OCI-LY1 (cell line): ENCODE data around the gene ADARB2.

Experiments used
- H2AFZ ChIP-seq: fragments of 200-600 bp; sonication (generic), shearing (Covaris generic); 2 replicates; pipeline ENCODE4 v1.6.0; 2014; ENCODE audit warnings: antibody characterized with exemption, mild to moderate bottlenecking, low read length
- H3F3A ChIP-seq: fragments of 200-600 bp; sonication (generic), shearing (Covaris generic); 2 replicates; pipeline ENCODE4 v1.6.0; 2014; ENCODE audit warnings: mild to moderate bottlenecking, antibody characterized with exemption, low read length, moderate library complexity; ENCODE audit not compliant: insufficient read depth
- H3K27ac ChIP-seq: fragments of 200-600 bp; sonication (generic); 2 replicates; pipeline ENCODE4 v1.5.1; 2014; ENCODE audit warnings: low read length, mixed run types, mild to moderate bottlenecking, low read depth; ENCODE audit not compliant: poor library complexity, severe bottlenecking
- H3K27me3 ChIP-seq: fragments of 200-600 bp; sonication (generic); 2 replicates; pipeline ENCODE4 v1.6.0; 2014; ENCODE audit warnings: antibody characterized with exemption, mild to moderate bottlenecking, low read length, moderate library complexity; ENCODE audit not compliant: insufficient read depth
- H3K36me3 ChIP-seq: fragments of 200-600 bp; sonication (generic); 2 replicates; pipeline ENCODE4 v1.6.1; 2014; ENCODE audit warnings: mild to moderate bottlenecking, antibody characterized with exemption, low read length, moderate library complexity, mixed read lengths; ENCODE audit not compliant: insufficient read depth
- H3K4me1 ChIP-seq: fragments of 200-600 bp; sonication (generic); 2 replicates; pipeline ENCODE4 v1.5.1; 2014; ENCODE audit warnings: mild to moderate bottlenecking, low read length, moderate library complexity; ENCODE audit not compliant: insufficient read depth, severe bottlenecking
- H3K4me2 ChIP-seq: fragments of 200-600 bp; sonication (generic), shearing (Covaris generic); 2 replicates; pipeline ENCODE4 v1.6.1; 2014; ENCODE audit warnings: low read length
- H3K4me3 ChIP-seq: fragments of 200-600 bp; sonication (generic); 2 replicates; pipeline ENCODE4 v1.5.1; 2014; ENCODE audit warnings: low read length, low read depth, mild to moderate bottlenecking, mixed read lengths; ENCODE audit not compliant: poor library complexity, severe bottlenecking
- H3K79me2 ChIP-seq: fragments of 200-600 bp; shearing (Covaris generic); 2 replicates; pipeline ENCODE4 v1.6.1; 2016; ENCODE audit warnings: mixed run types, low read length, mixed read lengths; ENCODE audit not compliant: insufficient read depth
- H3K9ac ChIP-seq: fragments of 200-600 bp; sonication (generic), shearing (Covaris generic); 2 replicates; pipeline ENCODE4 v1.6.1; 2014; ENCODE audit warnings: mild to moderate bottlenecking, low read length, mixed read lengths
- H3K9me2 ChIP-seq: fragments of 200-600 bp; sonication (generic), shearing (Covaris generic); 2 replicates; pipeline ENCODE4 v1.6.1; 2014; ENCODE audit warnings: low read depth, mild to moderate bottlenecking, low read length, mixed read lengths
- H3K9me3 ChIP-seq: fragments of 200-600 bp; shearing (Covaris generic); 2 replicates; pipeline ENCODE4 v1.6.1; 2014; ENCODE audit warnings: low read length, mixed read lengths
- H4K20me1 ChIP-seq: fragments of 200-600 bp; sonication (generic), shearing (Covaris generic); 2 replicates; pipeline ENCODE4 v1.6.0; 2016; ENCODE audit warnings: mild to moderate bottlenecking, low read length; ENCODE audit not compliant: insufficient read depth
- CTCF ChIP-seq: fragments of 200-600 bp; sonication (generic), shearing (Covaris generic); IDR thresholded peaks from 2 replicates; pipeline ENCODE4 v1.5.1; 2017; ENCODE audit warnings: mild to moderate bottlenecking, antibody characterized with exemption, low read length, moderate library complexity, mixed read lengths
- EZH2 ChIP-seq: fragments of 200-600 bp; sonication (generic), shearing (Covaris generic); IDR thresholded peaks from 2 replicates; pipeline ENCODE4 v1.8.0; 2017; ENCODE audit warnings: borderline replicate concordance, mixed run types, mild to moderate bottlenecking, antibody characterized with exemption, low read length, moderate library complexity, mixed read lengths

The ADARB2 gene

GRCh38 chr10:1293636-1294435 lies 443.5 kb downstream of the ADARB2 start:
- Histone ChIP-seq H3K9me2 (no peaks in the 10 kb centered on the region), H3K27me3 (peaks cover 7% of the 10 kb centered on the region; the same call in 1 of the 2 replicates), H3K4me3 (no peak overlapping the region), H3K27ac (no peak overlapping the region), H4K20me1 (no peaks in the 10 kb centered on the region), H3K9ac (no peak overlapping the region), H3K79me2 (no peaks in the 10 kb centered on the region), H3F3A (no peaks in the 10 kb centered on the region), H3K4me1 (no peaks in the 10 kb centered on the region), H3K9me3 (no peaks in the 10 kb centered on the region), H3K36me3 (no peaks in the 10 kb centered on the region), H3K4me2 (no peak overlapping the region), H2AFZ (no peak overlapping the region)
- no peak for TF ChIP-seq CTCF

- Histone ChIP-seq H3K4me1 (no peaks in the 10 kb centered on the region), H3K9me2 (no peaks in the 10 kb centered on the region), H3K9me3 (no peaks in the 10 kb centered on the region), H3K27ac (no peak overlapping the region), H3F3A (no peaks in the 10 kb centered on the region), H3K27me3 (peaks cover 7% of the 10 kb centered on the region; the same call in 1 of the 2 replicates), H3K9ac (no peak overlapping the region), H4K20me1 (no peaks in the 10 kb centered on the region), H3K36me3 (no peaks in the 10 kb centered on the region), H3K4me3 (no peak overlapping the region), H3K79me2 (no peaks in the 10 kb centered on the region), H2AFZ (no peak overlapping the region), H3K4me2 (no peak overlapping the region)
- TF ChIP-seq CTCF = no peak
- TF ChIP-seq EZH2 = no peak
Measured at GRCh38 chr10:1293157-1293556, 444.2 kb downstream of the ADARB2 start.

GRCh38 chr10:1292611-1293031 lies 444.7 kb downstream of the ADARB2 start:
- Histone ChIP-seq H3K4me1 (no peaks in the 10 kb centered on the region), H3K9me2 (no peaks in the 10 kb centered on the region), H4K20me1 (no peaks in the 10 kb centered on the region), H3K36me3 (no peaks in the 10 kb centered on the region), H3K27ac (no peak overlapping the region), H3K4me2 (no peak overlapping the region), H3K9ac (no peak overlapping the region), H3K9me3 (no peaks in the 10 kb centered on the region), H3K79me2 (no peaks in the 10 kb centered on the region), H3F3A (no peaks in the 10 kb centered on the region), H2AFZ (no peak overlapping the region), H3K27me3 (peaks cover 7% of the 10 kb centered on the region; the same call in 1 of the 2 replicates), H3K4me3 (no peak overlapping the region)
- TF ChIP-seq EZH2 = no peak
- no peak for TF ChIP-seq CTCF
